ENCODE results near the gene JAG1.
"Not testable (repeated sequence)": the region's sequence is repeated elsewhere in the genome, so short reads cannot be mapped to it uniquely, and the experiment has no call there.

GRCh38 chr20:10613426-10613825 lies 60.4 kb downstream of the JAG1 start:
- not testable (repeated sequence) for TF ChIP-seq POLR2A, CTCF (IDR thresholded peaks at IDR 0.05)
